ENCODE results near the gene ATRNL1.

- TF ChIP-seq CTCF (IDR thresholded peaks at IDR 0.05; ENCODE audit: poor library complexity, severe bottlenecking) (no peak), POLR2AphosphoS5 (IDR thresholded peaks at IDR 0.05) (no peak), EZH2 (IDR thresholded peaks at IDR 0.05; ENCODE audit: borderline replicate concordance, insufficient read depth, low read length, poor library complexity, severe bottlenecking) (no peak), TAF1 (IDR thresholded peaks at IDR 0.05; ENCODE audit: low read depth) (no peak)
These were observed 43.2 kb upstream of the ATRNL1 start for GRCh38 chr10:115049960-115050359.
